Keratinocyte (primary cell): ENCODE data around the gene KCNMA1. TPM values are rescaled to one million over a fixed set of nuclear protein-coding genes. Genes with fewer than 3 reads are reported as not detected.

Experiments used
- DNase-seq: peaks from one replicate; pipeline ENCODE4 v3.0.0-alpha.2; 2011; ENCODE audit warnings: low read depth, missing footprints, low spot score
- FAIRE-seq: peaks from 2 replicates; lab custom pipeline; 2011; peaks lifted over from hg19 to GRCh38; lab: Jason Lieb, UNC
- H2AFZ ChIP-seq: 2 replicates; pipeline ENCODE4 v1.6.0; 2012; ENCODE audit warnings: low read length, control low read depth, inconsistent platforms; ENCODE audit not compliant: control insufficient read depth
- H3K27ac ChIP-seq: 2 replicates; pipeline ENCODE4 v1.5.1; 2011; ENCODE audit warnings: low read length; ENCODE audit not compliant: control insufficient read depth, insufficient read depth
- H3K27me3 ChIP-seq: 3 replicates; pipeline ENCODE4 v1.6.0; 2011; ENCODE audit warnings: low read length; ENCODE audit not compliant: control insufficient read depth, insufficient read depth; ENCODE audit errors: extremely low read depth
- H3K36me3 ChIP-seq, 2 experiments: 2 replicates in 1 of 2; 3 replicates in 1 of 2; pipeline ENCODE4 v1.5.1; 2011; ENCODE audit warnings: low read length in 2 of 2, mild to moderate bottlenecking in 1 of 2; ENCODE audit not compliant: control insufficient read depth in 2 of 2, insufficient read depth in 2 of 2; ENCODE audit errors: extremely low read depth in 1 of 2
- H3K4me1 ChIP-seq: 3 replicates; pipeline ENCODE4 v1.5.1; 2011; ENCODE audit warnings: low read length; ENCODE audit not compliant: control insufficient read depth, insufficient read depth; ENCODE audit errors: extremely low read depth
- H3K4me2 ChIP-seq: 3 replicates; pipeline ENCODE4 v1.6.0; 2011; ENCODE audit warnings: low read depth, low read length; ENCODE audit not compliant: control insufficient read depth, insufficient read depth; ENCODE audit errors: extremely low read depth
- H3K4me3 ChIP-seq, 3 experiments: fragments of 200-600 bp in 1 of 3; sonication (generic) in 1 of 3; 2 replicates in 2 of 3; 3 replicates in 1 of 3; pipeline ENCODE4 v1.5.1; 2011 to 2016; ENCODE audit warnings: low read length in 3 of 3, mild to moderate bottlenecking in 3 of 3, control low read depth in 2 of 3, inconsistent platforms in 1 of 3, low read depth in 1 of 3, mixed read lengths in 1 of 3, mixed run types in 1 of 3, moderate library complexity in 1 of 3; ENCODE audit not compliant: control insufficient read depth in 2 of 3, insufficient read depth in 2 of 3; ENCODE audit errors: extremely low read depth in 1 of 3
- H3K79me2 ChIP-seq: 2 replicates; pipeline ENCODE4 v1.6.0; 2012; ENCODE audit warnings: low read length; ENCODE audit not compliant: control insufficient read depth, insufficient read depth
- H3K9ac ChIP-seq: 3 replicates; pipeline ENCODE4 v1.6.0; 2011; ENCODE audit warnings: low read length; ENCODE audit not compliant: control insufficient read depth, insufficient read depth; ENCODE audit errors: extremely low read depth
- H3K9me1 ChIP-seq: 3 replicates; pipeline ENCODE4 v1.6.0; 2011; ENCODE audit warnings: low read length; ENCODE audit not compliant: control insufficient read depth, insufficient read depth; ENCODE audit errors: extremely low read depth
- H3K9me3 ChIP-seq: 2 replicates; pipeline ENCODE4 v1.5.1; 2012; ENCODE audit warnings: low read depth, low read length; ENCODE audit not compliant: control insufficient read depth
- H4K20me1 ChIP-seq: 3 replicates; pipeline ENCODE4 v1.6.0; 2011; ENCODE audit warnings: low read length; ENCODE audit not compliant: control insufficient read depth, insufficient read depth; ENCODE audit errors: extremely low read depth
- CTCF ChIP-seq, 3 experiments: IDR thresholded peaks in 1 of 3; conservative IDR thresholded peaks in 1 of 3; optimal IDR thresholded peaks in 1 of 3; 2 replicates in 2 of 3; 3 replicates in 1 of 3; pipeline versions ENCODE3 to v1.5.1; 2011; ENCODE audit warnings: low read length in 3 of 3, mild to moderate bottlenecking in 3 of 3, moderate library complexity in 2 of 3, control low read depth in 1 of 3, inconsistent platforms in 1 of 3; ENCODE audit not compliant: insufficient read depth in 2 of 3; ENCODE audit errors: extremely low read depth in 1 of 3
- EZH2 ChIP-seq: IDR thresholded peaks from one replicate; pipeline ENCODE4 v1.6.1; 2012; ENCODE audit warnings: inconsistent platforms, mild to moderate bottlenecking, low read length, moderate library complexity
- dilution Hi-C: fragments of 300-500 bp; cut with MboI; formaldehyde crosslinking; loops from one replicate; pipeline ENCODE4 v1.7.0; 2020; ENCODE audit warnings: low sequenced_read_pairs; ENCODE audit not compliant: extremely low pct_ligation_motif_present
- polyA plus RNA-seq, 5 experiments: library from polyadenylated mRNA; depleted of rRNA in 3 of 5; stranded (reverse) in 3 of 5; stranded (forward) in 1 of 5; unstranded in 1 of 5; fragments of >200 nt; gene quantifications; 1 replicate in 1 of 5; 2 replicates in 3 of 5; 3 replicates in 1 of 5; pipeline versions ENCODE4 v1.2.1 to v1.2.3, GENCODE V29; 2011 to 2012; ENCODE audit warnings: missing spikeins in 2 of 5, low read depth in 1 of 5, low replicate concordance in 1 of 5

KCNMA1 gene
- polyA plus RNA-seq, 1 donor (not counting 4 experiments of a cell fraction or from before 2014, with no cell fraction given), result 6.3 TPM

- Histone ChIP-seq H3K36me3 (no peaks in the 10 kb centered on the region), H3K4me2 (peak overlapping the region; percentile 88), H4K20me1 (no peaks in the 10 kb centered on the region), H3K27me3 (peaks cover 17% of the 10 kb centered on the region), H2AFZ (no peak overlapping the region), H3K9me3 (no peaks in the 10 kb centered on the region), H3K9me1 (no peaks in the 10 kb centered on the region), H3K4me1 (peaks cover 7% of the 10 kb centered on the region), H3K9ac (peak overlapping the region; percentile 40), H3K27ac (no peak overlapping the region), H3K4me3 (peak overlapping the region; percentile 57 to 79 (median 78)), H3K79me2 (no peaks in the 10 kb centered on the region)
- DNase-seq, result no peak
- dilution Hi-C loops, result no loop called here
- no peak for TF ChIP-seq CTCF (optimal IDR thresholded peaks at IDR 0.05 in 1 of 3, IDR thresholded peaks at IDR 0.05 in 1 of 3, conservative IDR thresholded peaks at IDR 0.05 in 1 of 3; ENCODE audit: extremely low read depth in 1 of 3, insufficient read depth in 2 of 3, low read length in 3 of 3)
- no peak for TF ChIP-seq EZH2
- no peak for FAIRE-seq
Observed at GRCh38 chr10:77636282-77636966, 1.2 kb downstream of the KCNMA1 start.

GRCh38 chr10:77635402-77636227 is 2.0 kb downstream of the KCNMA1 start:
- Histone ChIP-seq H3K9me1 (no peaks in the 10 kb centered on the region), H3K27ac (no peak overlapping the region), H3K79me2 (no peaks in the 10 kb centered on the region), H3K4me2 (peak overlapping the region; percentile 88), H3K36me3 (no peaks in the 10 kb centered on the region), H2AFZ (no peak overlapping the region), H3K27me3 (peaks cover 17% of the 10 kb centered on the region), H3K4me3 (peak overlapping the region in 2 of 3 experiments; percentile 78 to 79), H3K4me1 (peaks cover 7% of the 10 kb centered on the region), H3K9me3 (no peaks in the 10 kb centered on the region), H4K20me1 (no peaks in the 10 kb centered on the region), H3K9ac (no peak overlapping the region)
- TF ChIP-seq EZH2 (no peak), CTCF (optimal IDR thresholded peaks at IDR 0.05 in 1 of 3, IDR thresholded peaks at IDR 0.05 in 1 of 3, conservative IDR thresholded peaks at IDR 0.05 in 1 of 3; ENCODE audit: extremely low read depth in 1 of 3, insufficient read depth in 2 of 3, low read length in 3 of 3) (no peak)
- dilution Hi-C loops, result no loop called here
- FAIRE-seq (no peak), DNase-seq (no peak)
